GM12892 (cell line): Measurements from ENCODE around the gene SSH3.

Experiments used
- POLR2A ChIP-seq: IDR thresholded peaks from 2 replicates; pipeline ENCODE4 v1.6.1; 2011; ENCODE audit warnings: low read depth, low read length, control low read depth
- POLR2AphosphoS5 ChIP-seq: IDR thresholded peaks from 2 replicates; pipeline ENCODE4 v1.6.1; 2011; ENCODE audit warnings: low read depth, low read length, control low read depth

DNA sequence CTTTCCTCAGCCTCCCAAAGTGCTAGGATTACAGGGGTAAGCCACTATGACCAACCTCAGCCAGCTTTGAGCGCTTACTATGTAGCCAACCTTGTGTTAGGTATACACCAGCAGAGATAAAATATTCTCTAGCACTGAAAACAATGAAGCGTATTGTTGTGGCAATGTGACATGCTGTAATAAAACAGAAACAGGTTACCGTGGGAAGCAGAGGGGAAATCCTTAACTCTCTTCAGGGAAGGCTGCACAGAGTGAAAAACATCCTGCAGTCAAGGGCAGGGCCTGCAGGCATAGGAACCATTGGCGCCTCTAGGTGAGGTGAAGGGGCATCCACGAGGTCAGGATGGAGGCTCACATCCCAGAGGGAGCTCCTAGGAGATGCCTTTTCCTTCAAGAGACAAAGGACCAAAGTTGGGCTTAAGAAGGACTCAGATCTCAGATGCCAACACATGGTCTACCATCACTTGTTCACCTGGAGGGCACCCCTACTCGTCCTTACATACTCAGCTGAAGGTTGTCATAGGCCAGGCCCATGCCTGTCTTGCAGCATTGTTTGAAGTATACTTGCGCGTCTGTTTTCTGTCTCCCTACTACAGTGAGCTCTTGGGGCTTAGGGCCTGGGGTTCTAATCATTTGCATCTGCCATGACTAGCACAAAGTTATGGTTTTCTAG lies 42.1 kb downstream of the SSH3 start:
- TF ChIP-seq POLR2A: no peak
- no peak for TF ChIP-seq POLR2AphosphoS5
